ENCODE results near the gene USP27X.

Gene USP27X

DNA sequence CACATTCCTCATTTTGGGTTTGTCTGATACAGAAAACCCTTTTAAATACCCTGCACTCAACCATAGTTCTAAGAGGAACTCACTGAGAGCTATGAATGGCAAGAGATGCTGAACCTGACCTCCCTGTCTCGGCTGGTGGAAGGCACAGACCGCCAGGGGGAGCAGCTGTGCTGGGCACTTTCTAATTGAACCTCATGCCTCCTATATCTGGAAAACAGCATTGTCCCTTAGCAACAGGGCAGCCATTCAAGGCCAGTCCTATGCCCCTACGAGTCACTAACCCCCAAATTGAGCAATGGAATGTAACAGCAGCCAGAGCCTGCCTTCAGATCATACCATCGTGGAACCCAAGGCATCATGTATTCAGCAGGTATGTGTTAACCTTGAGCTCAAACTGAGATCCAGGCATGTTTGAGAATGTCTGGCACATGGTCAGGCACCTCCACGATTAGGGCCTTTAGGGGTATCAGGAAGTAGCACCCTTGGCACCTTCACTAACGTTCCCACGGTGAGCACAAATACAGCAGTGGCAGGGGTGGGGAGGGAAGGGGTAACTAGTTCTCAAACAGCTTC lies 5.1 kb downstream of the USP27X start:
- no peak overlapping the region for H3K4me3 ChIP-seq (ENCODE audit: low read depth, low read length)
- TF ChIP-seq, protein P1, sequence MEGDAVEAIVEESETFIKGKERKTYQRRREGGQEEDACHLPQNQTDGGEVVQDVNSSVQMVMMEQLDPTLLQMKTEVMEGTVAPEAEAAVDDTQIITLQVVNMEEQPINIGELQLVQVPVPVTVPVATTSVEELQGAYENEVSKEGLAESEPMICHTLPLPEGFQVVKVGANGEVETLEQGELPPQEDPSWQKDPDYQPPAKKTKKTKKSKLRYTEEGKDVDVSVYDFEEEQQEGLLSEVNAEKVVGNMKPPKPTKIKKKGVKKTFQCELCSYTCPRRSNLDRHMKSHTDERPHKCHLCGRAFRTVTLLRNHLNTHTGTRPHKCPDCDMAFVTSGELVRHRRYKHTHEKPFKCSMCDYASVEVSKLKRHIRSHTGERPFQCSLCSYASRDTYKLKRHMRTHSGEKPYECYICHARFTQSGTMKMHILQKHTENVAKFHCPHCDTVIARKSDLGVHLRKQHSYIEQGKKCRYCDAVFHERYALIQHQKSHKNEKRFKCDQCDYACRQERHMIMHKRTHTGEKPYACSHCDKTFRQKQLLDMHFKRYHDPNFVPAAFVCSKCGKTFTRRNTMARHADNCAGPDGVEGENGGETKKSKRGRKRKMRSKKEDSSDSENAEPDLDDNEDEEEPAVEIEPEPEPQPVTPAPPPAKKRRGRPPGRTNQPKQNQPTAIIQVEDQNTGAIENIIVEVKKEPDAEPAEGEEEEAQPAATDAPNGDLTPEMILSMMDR (IDR thresholded peaks at IDR 0.05; ENCODE audit: low read depth, low read length), result peak; percentile 88

DNA sequence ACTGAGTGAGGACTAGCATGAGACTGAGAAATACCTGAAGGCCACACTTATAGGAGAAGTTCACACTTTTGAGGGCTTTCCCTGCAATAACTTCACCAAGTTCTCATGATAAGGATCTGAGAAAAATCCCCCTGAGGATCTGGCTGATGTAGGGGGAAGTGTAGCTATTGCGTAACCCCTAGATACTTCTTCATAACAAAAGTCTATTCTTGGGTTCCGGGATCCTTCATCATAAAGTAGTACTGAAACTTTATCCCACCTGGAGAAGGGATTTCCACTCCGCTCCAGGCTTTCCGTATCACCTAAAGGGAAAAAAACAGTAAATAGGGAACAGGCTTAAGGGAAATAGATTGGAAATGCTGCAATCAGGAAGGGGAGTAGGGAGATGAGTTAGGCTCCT lies 13.3 kb downstream of the USP27X start:
- TF ChIP-seq, protein P1 (IDR thresholded peaks at IDR 0.05; ENCODE audit: low read depth, low read length), result no peak
- H3K4me3 ChIP-seq (ENCODE audit: low read depth, low read length), result no peak overlapping the region

DNA sequence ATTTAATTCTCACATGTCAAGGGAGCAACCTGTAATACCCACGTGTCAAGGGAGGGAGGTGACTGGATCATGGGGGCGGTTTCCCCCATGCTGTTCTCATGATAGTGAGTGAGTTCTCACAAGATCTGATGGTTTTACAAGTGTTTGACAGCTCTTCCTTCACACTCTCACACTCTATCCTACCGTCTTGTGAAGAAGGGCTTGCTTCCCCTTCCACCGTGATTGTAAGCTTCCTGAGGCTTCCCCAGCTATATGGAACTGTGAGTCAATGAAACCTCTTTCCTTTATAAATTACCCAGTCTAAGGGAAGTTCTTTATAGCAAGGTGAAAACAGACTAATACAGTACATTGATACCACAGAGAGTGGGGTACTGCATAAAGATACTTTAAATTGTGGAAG lies 17.7 kb downstream of the USP27X start:
- no peak overlapping the region for H3K4me3 ChIP-seq (ENCODE audit: low read depth, low read length)
- TF ChIP-seq, protein P1 (IDR thresholded peaks at IDR 0.05; ENCODE audit: low read depth, low read length), result no peak

DNA sequence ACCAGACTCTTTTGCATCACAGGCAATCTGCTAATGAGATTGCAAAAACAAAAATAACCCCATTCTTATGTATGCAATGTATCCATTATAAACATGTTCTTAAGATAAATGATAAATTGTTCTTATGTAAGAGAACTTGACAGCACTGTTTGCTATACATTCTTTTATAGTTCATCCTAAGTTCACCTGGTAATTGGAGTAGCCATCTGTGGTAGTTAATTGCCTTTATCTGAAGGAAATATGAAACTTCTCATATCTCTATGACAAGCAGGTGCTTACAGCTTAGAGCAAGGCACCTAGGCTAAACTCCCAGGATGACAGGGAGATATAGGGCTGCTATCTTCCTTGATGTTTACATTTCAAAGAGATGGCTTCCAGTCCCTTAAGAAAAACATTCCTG lies 21.8 kb downstream of the USP27X start:
- TF ChIP-seq, protein P1 (IDR thresholded peaks at IDR 0.05; ENCODE audit: low read depth, low read length), result no peak
- no peak overlapping the region for H3K4me3 ChIP-seq (ENCODE audit: low read depth, low read length)

DNA sequence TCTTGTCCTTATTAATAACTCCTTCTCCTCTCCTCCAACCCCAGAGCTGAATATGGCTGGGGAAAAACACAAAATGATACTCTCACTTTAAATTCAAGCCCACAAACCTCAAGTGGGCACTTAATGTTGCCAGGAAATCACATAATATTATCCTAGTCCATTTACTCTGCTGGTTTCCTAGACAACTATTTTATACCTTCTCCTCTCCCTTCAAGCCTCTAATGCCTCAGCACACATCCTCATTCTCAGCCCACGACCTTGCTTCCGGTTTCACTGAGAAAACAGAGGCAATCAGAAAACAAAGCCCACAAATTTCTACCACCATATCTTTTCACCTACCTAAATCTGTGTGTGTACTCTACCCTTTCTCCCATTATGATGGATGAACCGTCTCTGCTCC lies 31.1 kb downstream of the USP27X start:
- no peak overlapping the region for H3K4me3 ChIP-seq (ENCODE audit: low read depth, low read length)
- TF ChIP-seq, protein P1 (IDR thresholded peaks at IDR 0.05; ENCODE audit: low read depth, low read length), result no peak

DNA sequence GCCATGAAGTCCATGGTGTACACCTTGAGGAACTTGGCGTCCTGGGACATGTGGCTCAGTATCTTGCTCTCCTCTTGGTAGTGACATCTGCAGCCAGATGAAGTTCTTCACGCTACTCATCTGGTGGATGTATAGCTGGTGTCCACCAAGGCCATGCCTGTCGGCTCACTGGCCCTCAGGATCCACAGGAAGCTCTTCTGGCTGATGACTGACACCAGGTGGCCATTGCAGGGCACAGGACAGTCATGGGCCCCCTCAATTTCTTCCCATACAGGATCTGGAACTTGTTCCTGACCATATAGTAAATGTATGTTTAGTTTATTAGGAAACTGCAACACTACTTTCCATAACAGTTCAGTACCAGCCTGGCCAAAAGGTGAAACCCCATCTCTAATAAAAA lies 32.8 kb downstream of the USP27X start:
- TF ChIP-seq, protein P1 (IDR thresholded peaks at IDR 0.05; ENCODE audit: low read depth, low read length), result no peak
- H3K4me3 ChIP-seq (ENCODE audit: low read depth, low read length), result no peak overlapping the region

DNA sequence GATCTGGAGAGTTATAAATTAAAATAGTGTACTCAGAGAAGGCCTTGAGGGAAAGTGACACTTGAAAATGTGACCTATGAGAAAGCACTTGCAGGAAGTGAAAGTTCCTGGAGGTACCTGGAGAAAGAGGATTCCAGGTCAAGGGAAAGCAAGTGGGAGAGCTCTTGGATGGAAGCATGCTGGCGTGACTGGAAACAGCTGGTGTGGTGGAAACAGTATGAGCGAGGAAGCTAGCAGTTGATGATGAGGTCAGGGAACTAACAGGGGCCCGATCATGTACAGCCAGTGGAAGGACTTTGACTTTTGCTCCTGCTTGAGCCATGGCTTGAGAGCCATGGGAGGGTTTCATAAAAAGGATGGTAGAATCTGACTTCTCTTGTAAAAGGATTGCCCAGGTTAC lies 33.6 kb downstream of the USP27X start:
- TF ChIP-seq, protein P1 (IDR thresholded peaks at IDR 0.05; ENCODE audit: low read depth, low read length), result no peak

More for the DNA sequence above, 33.6 kb downstream of the USP27X start:
- H3K4me3 ChIP-seq (ENCODE audit: low read depth, low read length), result no peak overlapping the region

Data from WI38 (cell line).